Panc1 (cell line): ENCODE measurements around the gene MAPKAPK3. TPM values are rescaled to one million over a fixed set of nuclear protein-coding genes. Genes with fewer than 3 reads are reported as not detected.

ENCODE experiments used
- ATAC-seq: fragments of 200-7000 bp; cut with Tn5 transposase; 2 replicates; pipeline ENCODE4 v1.9.1; 2020; ENCODE audit warnings: mild to moderate bottlenecking, moderate library complexity
- BruUV-seq: library from RNA; stranded (reverse); fragments of 400-500 nt; replicated peaks from 2 replicates; lab custom pipeline; 2021; lab: Mats Ljungman, UMichigan
- CTCF ChIA-PET: fragments of 300-600 bp; sonication (Branson Sonifier 250); formaldehyde crosslinking; loops from one replicate; lab custom pipeline; 2022; ENCODE audit warnings: antibody characterized with exemption; lab: Charles Lee
- POLR2A ChIA-PET: fragments of 300-600 bp; sonication (Branson Sonifier 250); formaldehyde crosslinking; loops from one replicate; lab custom pipeline; 2022; ENCODE audit warnings: antibody characterized with exemption; lab: Charles Lee
- DNase-seq: peaks from one replicate; pipeline ENCODE4 v3.0.0-alpha.2; 2010; ENCODE audit warnings: low read depth, low spot score
- H3K27ac ChIP-seq: 2 replicates; pipeline ENCODE4 v1.5.1; 2011; ENCODE audit warnings: mild to moderate bottlenecking, low read length, inconsistent platforms
- H3K27me3 ChIP-seq: fragments of 200-500 bp; sonication (Bioruptor generic); 2 replicates; pipeline ENCODE4 v1.6.0; 2014; ENCODE audit warnings: low read length, inconsistent platforms; ENCODE audit not compliant: control insufficient read depth, insufficient read depth
- H3K36me3 ChIP-seq: fragments of 200-500 bp; sonication (Bioruptor generic); 2 replicates; pipeline ENCODE4 v1.5.1; 2014; ENCODE audit warnings: inconsistent platforms, mild to moderate bottlenecking, low read length, moderate library complexity; ENCODE audit not compliant: control insufficient read depth, insufficient read depth
- H3K4me1 ChIP-seq: 2 replicates; pipeline ENCODE4 v1.5.1; 2011; ENCODE audit warnings: inconsistent platforms, mild to moderate bottlenecking, low read length, moderate library complexity; ENCODE audit not compliant: control insufficient read depth, insufficient read depth
- H3K4me3 ChIP-seq, 2 experiments: 2 replicates each; pipeline ENCODE4 v1.5.1; 2011 to 2012; ENCODE audit warnings: low read depth in 2 of 2, low read length in 2 of 2, mild to moderate bottlenecking in 2 of 2, inconsistent platforms in 1 of 2, moderate library complexity in 1 of 2
- H3K9me3 ChIP-seq: fragments of 200-500 bp; sonication (Bioruptor generic); 2 replicates; pipeline ENCODE4 v1.5.1; 2014; ENCODE audit warnings: low read depth, mild to moderate bottlenecking, inconsistent platforms, low read length, moderate library complexity; ENCODE audit not compliant: control insufficient read depth, insufficient read depth
- POLR2AphosphoS5 ChIP-seq: IDR thresholded peaks from 2 replicates; pipeline ENCODE4 v1.6.1; 2012; ENCODE audit warnings: mild to moderate bottlenecking, low read depth, low read length, moderate library complexity
- SIN3A ChIP-seq: IDR thresholded peaks from 2 replicates; pipeline ENCODE4 v1.6.1; 2012; ENCODE audit warnings: low read depth, mild to moderate bottlenecking, low read length, moderate library complexity, borderline replicate concordance; ENCODE audit not compliant: insufficient read depth
- TCF7L2 ChIP-seq: IDR thresholded peaks from 2 replicates; pipeline ENCODE4 v1.6.1; 2011; ENCODE audit warnings: mild to moderate bottlenecking, low read depth, low read length, inconsistent platforms
- in situ Hi-C: cut with HindIII; loops from 2 replicates; pipeline ENCODE4 v1.10.0; 2016; ENCODE audit warnings: low sequenced_read_pairs, low pct_unique_long_range_greater_than_20kb
- intact Hi-C: fragments of 100-400 bp; cut with micrococcal nuclease; formaldehyde crosslinking; loops from one replicate; pipeline ENCODE4 v1.10.0; 2022; ENCODE audit not compliant: unreplicated experiment
- total RNA-seq: library from RNA; stranded (reverse); gene quantifications from one replicate; pipeline ENCODE4 v1.2.1, GENCODE V29; 2021; ENCODE audit not compliant: unreplicated experiment
- TF ChIP-seq, protein P1 (sequence below), 2 experiments: IDR thresholded peaks; 2 replicates each; pipeline ENCODE4 v1.6.1; 2011 to 2012; ENCODE audit warnings: low read depth in 2 of 2, control low read depth in 1 of 2, low read length in 1 of 2, mild to moderate bottlenecking in 1 of 2, moderate library complexity in 1 of 2; ENCODE audit not compliant: insufficient read depth in 1 of 2
- TF ChIP-seq, protein P2 (sequence below): fragments of 450-650 bp; IDR thresholded peaks from 2 replicates; pipeline ENCODE4 v1.5.1; 2017; ENCODE audit warnings: mild to moderate bottlenecking

MAPKAPK3 gene
- total RNA-seq, 1 experiment from 2014 or later = 14.8 TPM

DNA sequence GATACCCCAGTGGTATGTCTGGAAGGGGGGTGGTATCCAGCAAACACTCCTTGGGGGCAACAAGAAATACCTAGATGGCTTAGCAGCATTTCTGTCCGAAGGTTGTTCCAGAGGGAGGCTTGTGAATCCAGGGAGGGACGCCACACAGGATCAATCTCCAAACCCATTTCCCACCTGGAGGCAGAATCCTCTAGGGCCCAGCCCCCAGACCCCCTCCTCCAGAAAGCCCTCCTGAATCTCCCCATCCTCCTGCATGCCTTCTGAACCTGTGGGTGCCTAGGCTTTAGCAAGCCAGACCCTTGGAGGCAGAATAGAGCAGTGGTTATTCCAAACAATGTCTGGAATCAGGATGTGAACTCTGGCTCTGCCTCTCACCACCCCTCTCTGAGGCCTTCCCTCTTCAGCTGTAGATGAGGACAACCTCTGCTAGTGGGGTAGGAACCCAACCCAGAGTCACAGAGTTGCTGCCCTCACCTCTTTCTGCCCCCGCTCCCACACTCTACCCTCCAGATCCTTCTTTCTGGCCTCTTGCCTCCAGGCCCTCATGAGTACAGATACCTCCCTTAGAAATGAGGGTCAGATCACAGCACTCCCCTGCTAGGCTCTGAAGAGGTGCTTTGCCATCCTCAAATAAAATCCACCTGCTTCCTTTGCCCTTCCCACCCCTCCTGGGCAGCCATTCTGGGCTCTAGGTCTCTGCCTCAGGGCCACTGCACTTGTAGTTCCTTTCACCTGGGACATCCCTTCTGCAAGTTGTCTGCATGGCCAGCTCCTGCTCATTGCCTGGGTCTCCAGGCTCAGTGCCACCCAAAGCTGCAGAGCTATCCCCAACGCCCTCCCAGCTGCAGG lies 13.5 kb upstream of the MAPKAPK3 start:
- peaks cover 11% of the 10 kb centered on the region for H3K4me1 ChIP-seq
- no peaks in the 10 kb centered on the region for H3K9me3 ChIP-seq
- H3K4me3 ChIP-seq = no peak overlapping the region
- H3K27ac ChIP-seq = no peak overlapping the region
- TF ChIP-seq POLR2AphosphoS5 (no peak), SIN3A (no peak), TCF7L2 (no peak)
- TF ChIP-seq, protein P1, sequence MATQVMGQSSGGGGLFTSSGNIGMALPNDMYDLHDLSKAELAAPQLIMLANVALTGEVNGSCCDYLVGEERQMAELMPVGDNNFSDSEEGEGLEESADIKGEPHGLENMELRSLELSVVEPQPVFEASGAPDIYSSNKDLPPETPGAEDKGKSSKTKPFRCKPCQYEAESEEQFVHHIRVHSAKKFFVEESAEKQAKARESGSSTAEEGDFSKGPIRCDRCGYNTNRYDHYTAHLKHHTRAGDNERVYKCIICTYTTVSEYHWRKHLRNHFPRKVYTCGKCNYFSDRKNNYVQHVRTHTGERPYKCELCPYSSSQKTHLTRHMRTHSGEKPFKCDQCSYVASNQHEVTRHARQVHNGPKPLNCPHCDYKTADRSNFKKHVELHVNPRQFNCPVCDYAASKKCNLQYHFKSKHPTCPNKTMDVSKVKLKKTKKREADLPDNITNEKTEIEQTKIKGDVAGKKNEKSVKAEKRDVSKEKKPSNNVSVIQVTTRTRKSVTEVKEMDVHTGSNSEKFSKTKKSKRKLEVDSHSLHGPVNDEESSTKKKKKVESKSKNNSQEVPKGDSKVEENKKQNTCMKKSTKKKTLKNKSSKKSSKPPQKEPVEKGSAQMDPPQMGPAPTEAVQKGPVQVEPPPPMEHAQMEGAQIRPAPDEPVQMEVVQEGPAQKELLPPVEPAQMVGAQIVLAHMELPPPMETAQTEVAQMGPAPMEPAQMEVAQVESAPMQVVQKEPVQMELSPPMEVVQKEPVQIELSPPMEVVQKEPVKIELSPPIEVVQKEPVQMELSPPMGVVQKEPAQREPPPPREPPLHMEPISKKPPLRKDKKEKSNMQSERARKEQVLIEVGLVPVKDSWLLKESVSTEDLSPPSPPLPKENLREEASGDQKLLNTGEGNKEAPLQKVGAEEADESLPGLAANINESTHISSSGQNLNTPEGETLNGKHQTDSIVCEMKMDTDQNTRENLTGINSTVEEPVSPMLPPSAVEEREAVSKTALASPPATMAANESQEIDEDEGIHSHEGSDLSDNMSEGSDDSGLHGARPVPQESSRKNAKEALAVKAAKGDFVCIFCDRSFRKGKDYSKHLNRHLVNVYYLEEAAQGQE (IDR thresholded peaks at IDR 0.05; ENCODE audit: insufficient read depth in 1 of 2, low read depth in 2 of 2, low read length in 1 of 2) = no peak
- TF ChIP-seq, protein P2, sequence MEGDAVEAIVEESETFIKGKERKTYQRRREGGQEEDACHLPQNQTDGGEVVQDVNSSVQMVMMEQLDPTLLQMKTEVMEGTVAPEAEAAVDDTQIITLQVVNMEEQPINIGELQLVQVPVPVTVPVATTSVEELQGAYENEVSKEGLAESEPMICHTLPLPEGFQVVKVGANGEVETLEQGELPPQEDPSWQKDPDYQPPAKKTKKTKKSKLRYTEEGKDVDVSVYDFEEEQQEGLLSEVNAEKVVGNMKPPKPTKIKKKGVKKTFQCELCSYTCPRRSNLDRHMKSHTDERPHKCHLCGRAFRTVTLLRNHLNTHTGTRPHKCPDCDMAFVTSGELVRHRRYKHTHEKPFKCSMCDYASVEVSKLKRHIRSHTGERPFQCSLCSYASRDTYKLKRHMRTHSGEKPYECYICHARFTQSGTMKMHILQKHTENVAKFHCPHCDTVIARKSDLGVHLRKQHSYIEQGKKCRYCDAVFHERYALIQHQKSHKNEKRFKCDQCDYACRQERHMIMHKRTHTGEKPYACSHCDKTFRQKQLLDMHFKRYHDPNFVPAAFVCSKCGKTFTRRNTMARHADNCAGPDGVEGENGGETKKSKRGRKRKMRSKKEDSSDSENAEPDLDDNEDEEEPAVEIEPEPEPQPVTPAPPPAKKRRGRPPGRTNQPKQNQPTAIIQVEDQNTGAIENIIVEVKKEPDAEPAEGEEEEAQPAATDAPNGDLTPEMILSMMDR = no peak
- intact Hi-C loops (no loop called here), in situ Hi-C loops (no loop called here)
- ChIA-PET CTCF (no interaction called here), POLR2A (no interaction called here)
- no peaks in the 10 kb centered on the region for H3K27me3 ChIP-seq
- DNase-seq = no peak
- BruUV-seq = no TSS peak
- no peaks in the 10 kb centered on the region for H3K36me3 ChIP-seq
- no peak for ATAC-seq

DNA sequence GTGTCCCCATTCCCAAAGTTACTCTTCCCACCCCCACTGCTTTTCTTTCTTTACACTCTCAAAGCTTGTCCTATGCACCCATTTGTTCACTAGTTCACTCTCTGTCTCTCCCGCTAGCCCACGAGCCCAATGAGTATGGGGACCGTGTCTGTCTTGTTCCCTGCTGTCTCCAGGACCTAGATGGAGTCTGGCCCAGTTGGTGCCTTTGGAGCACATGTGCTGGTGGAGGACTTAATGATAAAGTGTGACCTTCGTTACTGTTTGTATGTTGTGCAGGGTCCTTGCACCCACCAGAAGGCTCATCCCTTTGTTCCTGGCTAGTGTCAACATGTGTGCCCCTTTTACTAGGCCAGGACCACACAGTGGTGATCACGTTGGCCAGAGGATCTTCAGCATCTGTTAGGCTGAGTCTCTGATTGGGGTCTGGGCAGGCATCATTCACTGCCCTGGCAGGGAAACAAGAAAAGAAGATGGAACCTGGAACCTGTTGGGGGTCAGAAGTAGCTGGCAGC lies 12.8 kb upstream of the MAPKAPK3 start:
- in situ Hi-C loops (no loop called here), intact Hi-C loops (no loop called here)
- Histone ChIP-seq H3K4me1 (peaks cover 11% of the 10 kb centered on the region), H3K4me3 (no peak overlapping the region), H3K36me3 (no peaks in the 10 kb centered on the region), H3K27me3 (no peaks in the 10 kb centered on the region), H3K27ac (no peak overlapping the region), H3K9me3 (no peaks in the 10 kb centered on the region)
- ATAC-seq (no peak), DNase-seq (no peak)
- TF ChIP-seq POLR2AphosphoS5 (no peak), SIN3A (no peak), TCF7L2 (no peak)
- TF ChIP-seq, protein P2 = no peak
- TF ChIP-seq, protein P1 (IDR thresholded peaks at IDR 0.05; ENCODE audit: insufficient read depth in 1 of 2, low read depth in 2 of 2, low read length in 1 of 2) = no peak
- CTCF ChIA-PET = no interaction called here
- BruUV-seq = no TSS peak
- POLR2A ChIA-PET = no interaction called here
